Measurements from ENCODE around the gene CRB3. TPM values are rescaled to one million over a fixed set of nuclear protein-coding genes. Genes with fewer than 3 reads are reported as not detected.

Gene CRB3
- 14.0 TPM for polyA plus RNA-seq (2013, experiment 1 of 2)
- 13.5 TPM for polyA plus RNA-seq (2013, experiment 2 of 2)

GRCh38 chr19:6464070-6464873 lies at the start of gene CRB3:
Gene CRB3 (plus strand): TSS chr19:6464271. CDS start chr19:6464702, 431 bp downstream.
- no peak within 1 kb of the TSS for H2BK120ac ChIP-seq (ENCODE audit: low read depth, low read length)
- peak within 1 kb of the TSS; percentile 44 for H3K4me3 ChIP-seq (ENCODE audit: low read length)
- H3K9ac ChIP-seq (ENCODE audit: low read length) = peak within 1 kb of the TSS; percentile 65
- no peak within 1 kb of the TSS for H4K5ac ChIP-seq (ENCODE audit: low read length)
- H3K4ac ChIP-seq (ENCODE audit: low read depth, low read length) = no peak within 1 kb of the TSS
- WGBS (ENCODE audit: extremely low coverage, insufficient coverage, low lambda C conversion rate) = no CpG with 5 or more reads among the region's 65 CpGs
- H3K27me3 ChIP-seq (ENCODE audit: insufficient read depth, low read length, poor library complexity) = no peaks in the 10 kb centered on the region
- H3K27ac ChIP-seq (ENCODE audit: low read depth, low read length) = no peak within 1 kb of the TSS
- no peaks in the 10 kb centered on the region for H3K36me3 ChIP-seq (ENCODE audit: control insufficient read depth, insufficient read depth, low read length)
- H3K4me1 ChIP-seq (ENCODE audit: control insufficient read depth, low read depth, low read length) = no peaks in the 10 kb centered on the region
- H3K56ac ChIP-seq (ENCODE audit: low read length) = peak within 1 kb of the TSS; percentile 83
- peaks cover 2% of the 10 kb centered on the region for H3K79me1 ChIP-seq (ENCODE audit: low read length)
- no peak within 1 kb of the TSS for H2AK5ac ChIP-seq (ENCODE audit: low read length)
- H3K23ac ChIP-seq (ENCODE audit: low read length) = no peak within 1 kb of the TSS
- no peak within 1 kb of the TSS for H3K18ac ChIP-seq (ENCODE audit: low read length)
- H4K8ac ChIP-seq (ENCODE audit: low read depth, low read length) = no peak within 1 kb of the TSS
- peak; percentile 81 for DNase-seq
- H3K4me2 ChIP-seq (ENCODE audit: low read length) = peak within 1 kb of the TSS; percentile 58
- H3K79me2 ChIP-seq (ENCODE audit: control insufficient read depth, insufficient read depth, low read length) = no peaks in the 10 kb centered on the region
- H2BK5ac ChIP-seq (ENCODE audit: low read length) = no peak within 1 kb of the TSS
- no peak within 1 kb of the TSS for H2BK15ac ChIP-seq (replicated peaks; ENCODE audit: low read depth)

- Histone ChIP-seq H3K4ac (ENCODE audit: low read depth, low read length) (no peak overlapping the region), H3K23ac (ENCODE audit: low read length) (no peak overlapping the region), H3K18ac (ENCODE audit: low read length) (no peak overlapping the region), H3K9ac (ENCODE audit: low read length) (no peak overlapping the region), H4K8ac (ENCODE audit: low read depth, low read length) (no peak overlapping the region), H3K79me2 (ENCODE audit: control insufficient read depth, insufficient read depth, low read length) (peaks cover 17% of the 10 kb centered on the region), H3K27me3 (ENCODE audit: insufficient read depth, low read length, poor library complexity) (no peaks in the 10 kb centered on the region), H2BK15ac (replicated peaks; ENCODE audit: low read depth) (no peak overlapping the region), H3K4me1 (ENCODE audit: control insufficient read depth, low read depth, low read length) (no peaks in the 10 kb centered on the region), H3K4me3 (ENCODE audit: low read length) (no peak overlapping the region), H3K36me3 (ENCODE audit: control insufficient read depth, insufficient read depth, low read length) (peaks cover 20% of the 10 kb centered on the region), H2AK5ac (ENCODE audit: low read length) (no peak overlapping the region), H2BK5ac (ENCODE audit: low read length) (no peak overlapping the region), H3K79me1 (ENCODE audit: low read length) (peaks cover 12% of the 10 kb centered on the region), H2BK120ac (ENCODE audit: low read depth, low read length) (no peak overlapping the region), H3K56ac (ENCODE audit: low read length) (no peak overlapping the region), H3K27ac (ENCODE audit: low read depth, low read length) (no peak overlapping the region), H4K5ac (ENCODE audit: low read length) (no peak overlapping the region), H3K4me2 (ENCODE audit: low read length) (no peak overlapping the region)
- no peak for DNase-seq
- WGBS (ENCODE audit: extremely low coverage, insufficient coverage, low lambda C conversion rate) = no CpG with 5 or more reads among the region's 47 CpGs
Measured at GRCh38 chr19:6414793-6415590, 49.1 kb upstream of the CRB3 start.

GRCh38 chr19:6415591-6416190 lies 48.4 kb upstream of the CRB3 start:
- Histone ChIP-seq H3K79me2 (ENCODE audit: control insufficient read depth, insufficient read depth, low read length) (peaks cover 24% of the 10 kb centered on the region), H3K36me3 (ENCODE audit: control insufficient read depth, insufficient read depth, low read length) (peaks cover 20% of the 10 kb centered on the region)
- WGBS (ENCODE audit: extremely low coverage, insufficient coverage, low lambda C conversion rate) = no CpG with 5 or more reads among the region's 32 CpGs

GRCh38 chr19:6416658-6417405 lies 47.2 kb upstream of the CRB3 start:
- H3K4ac ChIP-seq (ENCODE audit: low read depth, low read length) = no peak overlapping the region
- H4K8ac ChIP-seq (ENCODE audit: low read depth, low read length) = no peak overlapping the region
- no CpG with 5 or more reads among the region's 29 CpGs for WGBS (ENCODE audit: extremely low coverage, insufficient coverage, low lambda C conversion rate)
- peaks cover 35% of the 10 kb centered on the region for H3K79me2 ChIP-seq (ENCODE audit: control insufficient read depth, insufficient read depth, low read length)
- H3K27me3 ChIP-seq (ENCODE audit: insufficient read depth, low read length, poor library complexity) = no peaks in the 10 kb centered on the region
- H2BK120ac ChIP-seq (ENCODE audit: low read depth, low read length) = no peak overlapping the region
- H3K18ac ChIP-seq (ENCODE audit: low read length) = no peak overlapping the region
- H3K4me3 ChIP-seq (ENCODE audit: low read length) = no peak overlapping the region
- no peak overlapping the region for H3K56ac ChIP-seq (ENCODE audit: low read length)
- H4K5ac ChIP-seq (ENCODE audit: low read length) = no peak overlapping the region
- H3K27ac ChIP-seq (ENCODE audit: low read depth, low read length) = no peak overlapping the region
- no peak overlapping the region for H3K9ac ChIP-seq (ENCODE audit: low read length)
- H2BK15ac ChIP-seq (replicated peaks; ENCODE audit: low read depth) = no peak overlapping the region
- H3K23ac ChIP-seq (ENCODE audit: low read length) = no peak overlapping the region
- H2BK5ac ChIP-seq (ENCODE audit: low read length) = no peak overlapping the region
- peaks cover 24% of the 10 kb centered on the region for H3K36me3 ChIP-seq (ENCODE audit: control insufficient read depth, insufficient read depth, low read length)
- no peaks in the 10 kb centered on the region for H3K4me1 ChIP-seq (ENCODE audit: control insufficient read depth, low read depth, low read length)
- H3K4me2 ChIP-seq (ENCODE audit: low read length) = no peak overlapping the region
- no peak for DNase-seq
- no peak overlapping the region for H2AK5ac ChIP-seq (ENCODE audit: low read length)
- H3K79me1 ChIP-seq (ENCODE audit: low read length) = peaks cover 17% of the 10 kb centered on the region

More at GRCh38 chr19:6415591-6416190, 48.4 kb upstream of the CRB3 start:
- no peak overlapping the region for H2AK5ac ChIP-seq (ENCODE audit: low read length)
- H3K4me2 ChIP-seq (ENCODE audit: low read length) = no peak overlapping the region
- H3K27ac ChIP-seq (ENCODE audit: low read depth, low read length) = no peak overlapping the region
- H3K4me1 ChIP-seq (ENCODE audit: control insufficient read depth, low read depth, low read length) = no peaks in the 10 kb centered on the region
- H3K27me3 ChIP-seq (ENCODE audit: insufficient read depth, low read length, poor library complexity) = no peaks in the 10 kb centered on the region
- H3K23ac ChIP-seq (ENCODE audit: low read length) = no peak overlapping the region
- no peak overlapping the region for H3K9ac ChIP-seq (ENCODE audit: low read length)
- no peak overlapping the region for H4K5ac ChIP-seq (ENCODE audit: low read length)
- H4K8ac ChIP-seq (ENCODE audit: low read depth, low read length) = no peak overlapping the region
- no peak overlapping the region for H3K18ac ChIP-seq (ENCODE audit: low read length)
- no peak overlapping the region for H3K4me3 ChIP-seq (ENCODE audit: low read length)
- H3K79me1 ChIP-seq (ENCODE audit: low read length) = peaks cover 15% of the 10 kb centered on the region
- H2BK15ac ChIP-seq (replicated peaks; ENCODE audit: low read depth) = no peak overlapping the region
- no peak overlapping the region for H2BK5ac ChIP-seq (ENCODE audit: low read length)
- no peak overlapping the region for H2BK120ac ChIP-seq (ENCODE audit: low read depth, low read length)
- no peak for DNase-seq
- H3K4ac ChIP-seq (ENCODE audit: low read depth, low read length) = no peak overlapping the region
- H3K56ac ChIP-seq (ENCODE audit: low read length) = no peak overlapping the region

- Histone ChIP-seq H3K27ac (ENCODE audit: low read depth, low read length) (no peak overlapping the region), H3K4me2 (ENCODE audit: low read length) (no peak overlapping the region), H3K79me2 (ENCODE audit: control insufficient read depth, insufficient read depth, low read length) (peaks cover 46% of the 10 kb centered on the region), H2BK5ac (ENCODE audit: low read length) (no peak overlapping the region), H2BK120ac (ENCODE audit: low read depth, low read length) (no peak overlapping the region), H4K5ac (ENCODE audit: low read length) (no peak overlapping the region), H3K4me1 (ENCODE audit: control insufficient read depth, low read depth, low read length) (no peaks in the 10 kb centered on the region), H3K56ac (ENCODE audit: low read length) (no peak overlapping the region), H3K18ac (ENCODE audit: low read length) (no peak overlapping the region), H3K9ac (ENCODE audit: low read length) (no peak overlapping the region), H3K23ac (ENCODE audit: low read length) (no peak overlapping the region), H3K4me3 (ENCODE audit: low read length) (no peak overlapping the region), H3K36me3 (ENCODE audit: control insufficient read depth, insufficient read depth, low read length) (peaks cover 28% of the 10 kb centered on the region), H2AK5ac (ENCODE audit: low read length) (no peak overlapping the region), H4K8ac (ENCODE audit: low read depth, low read length) (no peak overlapping the region), H3K4ac (ENCODE audit: low read depth, low read length) (no peak overlapping the region), H3K27me3 (ENCODE audit: insufficient read depth, low read length, poor library complexity) (no peaks in the 10 kb centered on the region), H2BK15ac (replicated peaks; ENCODE audit: low read depth) (no peak overlapping the region), H3K79me1 (ENCODE audit: low read length) (peaks cover 17% of the 10 kb centered on the region)
- WGBS (ENCODE audit: extremely low coverage, insufficient coverage, low lambda C conversion rate) = no CpG with 5 or more reads among the region's 33 CpGs
- peak; percentile 31 for DNase-seq
Measured at GRCh38 chr19:6417713-6418561, 46.1 kb upstream of the CRB3 start.

All from mesendoderm (in vitro differentiated cells).